Measurements from ENCODE around the gene FLNB.
"Not testable (repeated sequence)": the region's sequence is repeated elsewhere in the genome, so short reads cannot be mapped to it uniquely, and the experiment has no call there.

FLNB gene

GRCh38 chr3:58198804-58199203, 190.6 kb downstream of the FLNB start:
- DNase-seq (ENCODE audit: low read depth in 2 of 3, low spot score in 1 of 3) = no peak

- DNase-seq (ENCODE audit: low read depth in 2 of 3, low spot score in 1 of 3) = no peak
These were observed 192.0 kb downstream of the FLNB start for GRCh38 chr3:58200121-58200709.

GRCh38 chr3:58200846-58201355, 192.7 kb downstream of the FLNB start:
- no peak for DNase-seq (ENCODE audit: low read depth in 2 of 3, low spot score in 1 of 3)

- DNase-seq (ENCODE audit: low read depth in 2 of 3, low spot score in 1 of 3) = not testable (repeated sequence)
These were observed 193.2 kb downstream of the FLNB start for GRCh38 chr3:58201451-58201850.

GRCh38 chr3:58202917-58203360, 194.7 kb downstream of the FLNB start:
- no peak for DNase-seq (ENCODE audit: low read depth in 2 of 3, low spot score in 1 of 3)

GRCh38 chr3:58203541-58203940, 195.3 kb downstream of the FLNB start:
- DNase-seq (ENCODE audit: low read depth in 2 of 3, low spot score in 1 of 3) = no peak

GRCh38 chr3:58204720-58205119, 196.5 kb downstream of the FLNB start:
- no peak for DNase-seq (ENCODE audit: low read depth in 2 of 3, low spot score in 1 of 3)

- DNase-seq (ENCODE audit: low read depth in 2 of 3, low spot score in 1 of 3) = no peak
These were observed 197.8 kb downstream of the FLNB start for GRCh38 chr3:58205981-58206380.

- peak in 1 of 3 donors; percentile 7 for DNase-seq (ENCODE audit: low read depth in 2 of 3, low spot score in 1 of 3)
These were observed 198.3 kb downstream of the FLNB start for GRCh38 chr3:58206406-58207011.

- DNase-seq (ENCODE audit: low read depth in 2 of 3, low spot score in 1 of 3) = no peak
These were observed 199.7 kb downstream of the FLNB start for GRCh38 chr3:58207954-58208353.

GRCh38 chr3:58209933-58210332, 201.7 kb downstream of the FLNB start:
- no peak for DNase-seq (ENCODE audit: low read depth in 2 of 3, low spot score in 1 of 3)

GRCh38 chr3:58210761-58211460, 202.7 kb downstream of the FLNB start, which contains the start of gene DNASE1L3:
DNASE1L3 (minus strand) TSS chr3:58210972; CDS start chr3:58210906, 66 bp downstream.
- no peak for DNase-seq (ENCODE audit: low read depth in 2 of 3, low spot score in 1 of 3)

GRCh38 chr3:58214484-58215316, 206.5 kb downstream of the FLNB start:
- peak; percentile 42 to 51 (median 44) for DNase-seq (ENCODE audit: low read depth in 2 of 3, low spot score in 1 of 3)

GRCh38 chr3:58215317-58216025, 207.2 kb downstream of the FLNB start:
- DNase-seq (ENCODE audit: low read depth in 2 of 3, low spot score in 1 of 3) = no peak

- DNase-seq (ENCODE audit: low read depth in 2 of 3, low spot score in 1 of 3) = no peak
These were observed 208.4 kb downstream of the FLNB start for GRCh38 chr3:58216496-58217195.

GRCh38 chr3:58217209-58217811, 209.1 kb downstream of the FLNB start:
- peak; percentile 33 to 47 (median 40) for DNase-seq (ENCODE audit: low read depth in 2 of 3, low spot score in 1 of 3)

- DNase-seq (ENCODE audit: low read depth in 2 of 3, low spot score in 1 of 3) = no peak
These were observed 210.7 kb downstream of the FLNB start for GRCh38 chr3:58218904-58219303.
